GM15510 (cell line): Measurements from ENCODE around the gene ACVR1B.

Source experiments
- POLR2A ChIP-seq: IDR thresholded peaks from 3 replicates; pipeline ENCODE4 v1.6.1; 2011; ENCODE audit warnings: borderline replicate concordance; ENCODE audit not compliant: insufficient read length; ENCODE audit errors: extremely low read depth

ACVR1B gene

DNA sequence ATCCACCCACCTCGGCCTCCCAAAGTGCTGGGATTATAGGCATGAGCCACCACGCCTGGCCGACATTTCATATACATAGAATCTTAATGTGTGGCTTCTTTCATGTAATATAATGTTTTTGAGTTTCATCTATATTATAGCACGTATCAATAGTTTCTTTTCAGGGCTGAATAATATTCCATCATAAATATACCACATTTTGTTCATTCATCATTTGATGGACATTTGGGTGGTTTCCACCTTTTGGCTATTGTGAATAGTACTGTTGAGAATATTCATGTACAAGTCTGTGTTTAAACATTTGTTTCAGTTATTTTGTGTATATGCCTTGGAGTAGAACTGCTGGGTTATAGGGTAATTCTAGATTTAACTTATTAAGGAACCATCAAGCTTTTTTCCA is 12.0 kb downstream of the ACVR1B start:
- TF ChIP-seq POLR2A, result no peak

- no peak for TF ChIP-seq POLR2A
Observed at GRCh38 chr12:51969643-51970042, 18.1 kb downstream of the ACVR1B start.

GRCh38 chr12:51970904-51971646 is 19.6 kb downstream of the ACVR1B start:
- no peak for TF ChIP-seq POLR2A

GRCh38 chr12:51971679-51972421 is 20.4 kb downstream of the ACVR1B start:
- no peak for TF ChIP-seq POLR2A

DNA sequence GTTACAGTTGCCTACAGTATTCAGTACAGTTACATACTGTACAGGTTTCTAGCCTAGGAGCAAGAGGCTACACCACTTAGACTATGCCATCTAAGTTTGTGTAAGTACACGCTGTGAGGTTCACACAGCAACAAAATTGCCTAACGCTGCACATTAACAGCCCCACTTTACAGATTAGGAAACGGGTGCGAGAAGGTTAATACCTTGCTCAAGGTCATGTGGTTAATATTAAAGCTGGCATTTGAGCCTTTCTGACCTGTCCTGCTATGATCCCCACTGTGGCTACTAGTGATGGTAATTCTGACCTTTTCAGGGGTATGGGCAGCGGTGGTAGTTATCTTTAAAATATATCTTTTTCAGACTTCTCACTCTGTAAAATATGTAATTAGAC is 20.9 kb downstream of the ACVR1B start:
- TF ChIP-seq POLR2A, result no peak

- no peak for TF ChIP-seq POLR2A
Observed at GRCh38 chr12:51972849-51973273, 21.4 kb downstream of the ACVR1B start.

DNA sequence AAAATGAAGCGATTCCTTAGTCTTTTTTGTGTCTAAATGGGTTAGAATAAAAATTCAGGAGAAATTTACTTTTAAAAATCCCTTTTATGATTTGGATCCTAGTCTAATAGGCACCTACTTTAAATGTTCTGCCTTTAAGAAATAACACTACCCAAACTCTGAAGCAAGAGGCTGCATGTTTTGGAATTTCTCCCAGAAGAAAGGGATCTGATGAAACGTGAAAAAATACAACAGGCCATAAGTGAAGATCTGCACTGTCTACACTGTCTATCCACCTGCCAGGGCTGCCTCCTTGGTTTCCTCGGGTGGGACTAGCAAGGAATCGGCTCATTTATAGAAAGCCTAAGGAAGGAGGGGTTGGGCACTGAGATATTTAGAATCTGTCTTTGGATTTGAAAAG is 22.1 kb downstream of the ACVR1B start:
- TF ChIP-seq POLR2A, result no peak

DNA sequence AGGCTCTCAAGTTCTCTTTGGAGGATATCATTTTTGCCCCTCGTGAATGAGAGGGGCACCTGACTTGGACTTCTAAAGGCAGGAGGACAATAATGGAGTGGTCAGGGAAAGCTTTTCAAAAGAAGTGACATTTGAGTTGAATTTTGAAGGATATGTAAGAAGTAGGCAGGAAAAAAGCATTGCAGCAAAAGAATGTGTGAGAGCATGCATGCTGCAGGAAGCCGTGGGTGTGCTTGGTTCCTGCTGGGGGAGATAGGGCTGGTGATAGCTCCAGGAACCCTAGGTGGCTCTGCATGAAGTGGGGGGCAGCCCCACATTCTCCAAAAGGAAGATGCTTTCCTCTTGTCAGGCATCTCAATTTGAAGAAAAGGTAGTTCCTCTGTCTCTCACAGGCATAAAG is 23.1 kb downstream of the ACVR1B start:
- TF ChIP-seq POLR2A, result no peak

DNA sequence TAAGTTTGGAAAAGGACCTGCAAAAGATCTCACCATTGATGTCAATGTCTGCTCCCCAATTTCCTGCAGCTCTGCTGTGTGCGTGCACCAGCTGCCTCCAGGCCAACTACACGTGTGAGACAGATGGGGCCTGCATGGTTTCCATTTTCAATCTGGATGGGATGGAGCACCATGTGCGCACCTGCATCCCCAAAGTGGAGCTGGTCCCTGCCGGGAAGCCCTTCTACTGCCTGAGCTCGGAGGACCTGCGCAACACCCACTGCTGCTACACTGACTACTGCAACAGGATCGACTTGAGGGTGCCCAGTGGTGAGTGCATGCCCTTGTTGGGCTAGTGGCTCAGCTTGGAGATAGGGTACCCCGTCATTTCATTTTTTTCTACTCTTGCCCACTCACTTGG is 23.7 kb downstream of the ACVR1B start:
- TF ChIP-seq POLR2A, result no peak

DNA sequence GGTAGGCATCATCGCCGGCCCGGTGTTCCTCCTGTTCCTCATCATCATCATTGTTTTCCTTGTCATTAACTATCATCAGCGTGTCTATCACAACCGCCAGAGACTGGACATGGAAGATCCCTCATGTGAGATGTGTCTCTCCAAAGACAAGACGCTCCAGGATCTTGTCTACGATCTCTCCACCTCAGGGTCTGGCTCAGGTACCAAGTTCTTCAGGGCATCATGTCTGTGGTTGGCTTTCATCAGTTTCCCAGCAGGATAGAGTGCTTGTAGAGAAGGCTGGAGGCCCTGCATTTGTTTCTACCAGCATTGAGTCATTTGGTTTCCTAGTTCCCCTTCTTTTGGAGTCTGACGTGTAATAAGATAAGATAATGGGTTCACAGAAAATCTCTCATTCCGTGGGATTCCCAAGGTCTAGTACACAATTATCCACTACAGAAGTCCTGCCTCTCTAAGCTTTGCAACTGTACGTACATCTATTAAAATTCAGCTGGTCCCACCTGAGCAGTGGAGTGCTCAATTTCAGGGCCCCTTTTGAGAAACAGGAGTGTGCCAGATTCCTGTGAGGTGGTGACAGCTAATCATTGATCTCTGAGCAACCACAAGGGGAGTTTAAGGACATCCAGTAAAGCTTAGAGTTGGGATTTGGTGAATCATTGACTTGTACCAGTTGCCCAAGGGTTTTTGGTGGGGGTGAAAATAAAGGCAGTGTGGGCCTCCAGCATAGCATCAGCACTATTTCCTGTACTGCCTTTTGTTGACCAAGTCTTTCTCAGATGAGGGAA is 25.1 kb downstream of the ACVR1B start:
- TF ChIP-seq POLR2A, result no peak

- TF ChIP-seq POLR2A, result no peak
Observed at GRCh38 chr12:51977320-51977753, 25.8 kb downstream of the ACVR1B start.

DNA sequence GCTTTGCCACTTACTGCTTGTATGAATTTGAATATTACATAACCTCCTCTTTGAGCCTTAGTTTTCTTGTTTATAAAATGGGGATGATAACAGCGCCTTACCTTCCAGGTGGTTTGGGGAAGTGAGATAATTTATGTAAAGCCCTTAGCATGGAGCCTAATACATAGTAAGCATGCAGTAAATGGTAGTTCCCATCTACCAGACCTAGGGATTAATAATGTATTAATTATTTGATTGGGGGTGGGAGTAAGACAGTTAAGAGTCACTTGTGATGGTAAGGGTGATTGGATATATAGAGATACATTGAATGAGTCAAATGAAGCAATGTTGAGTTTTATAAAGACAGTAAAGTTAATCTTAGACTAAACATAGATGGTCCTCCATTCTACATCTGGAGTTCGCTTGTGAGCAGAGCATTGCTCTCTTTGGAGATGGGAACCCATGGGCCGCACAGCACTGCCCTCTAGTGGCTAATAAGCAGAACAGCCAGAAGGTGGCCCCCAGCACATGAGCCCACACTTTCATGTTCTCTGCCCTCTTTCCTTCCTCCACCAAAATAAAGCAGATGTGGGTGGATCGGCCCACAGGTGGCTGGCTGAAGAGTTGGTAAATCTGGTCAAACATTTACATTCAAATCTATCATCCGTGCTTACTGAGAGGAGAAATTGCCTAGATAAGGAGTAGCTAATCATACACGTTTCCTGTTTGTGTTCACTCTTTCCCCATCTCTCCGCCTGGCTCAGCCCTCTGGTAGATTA is 28.7 kb downstream of the ACVR1B start:
- no peak for TF ChIP-seq POLR2A

GRCh38 chr12:51980809-51981127 is 29.3 kb downstream of the ACVR1B start:
- no peak for TF ChIP-seq POLR2A

- TF ChIP-seq POLR2A, result no peak
Observed at GRCh38 chr12:51984657-51985056, 33.2 kb downstream of the ACVR1B start.

DNA sequence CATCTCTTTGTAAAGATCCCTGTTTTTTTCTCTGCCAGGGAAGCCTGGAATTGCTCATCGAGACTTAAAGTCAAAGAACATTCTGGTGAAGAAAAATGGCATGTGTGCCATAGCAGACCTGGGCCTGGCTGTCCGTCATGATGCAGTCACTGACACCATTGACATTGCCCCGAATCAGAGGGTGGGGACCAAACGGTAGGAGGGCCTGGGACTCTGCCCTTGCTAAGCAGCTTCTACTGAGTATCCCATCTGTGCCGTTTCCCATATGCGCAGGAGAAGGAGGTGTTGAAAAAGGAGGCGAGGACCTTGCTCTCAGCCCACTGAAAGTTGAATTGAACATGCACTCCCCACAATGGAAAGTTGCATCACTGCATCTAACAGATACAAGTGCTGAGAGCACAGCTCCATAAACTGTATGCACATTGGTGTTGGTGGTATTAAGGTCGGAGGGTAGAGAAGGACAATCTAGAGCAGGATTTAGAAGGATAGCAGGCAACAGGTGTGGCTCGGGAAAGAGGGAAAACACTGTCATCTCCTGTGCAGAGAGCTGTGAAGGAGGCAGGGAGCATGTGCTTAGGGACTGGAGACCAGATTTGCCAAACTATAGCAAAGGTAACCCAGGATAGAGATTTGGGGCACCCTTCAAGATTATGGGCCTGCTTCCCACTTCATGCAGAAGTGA is 33.8 kb downstream of the ACVR1B start:
- TF ChIP-seq POLR2A, result no peak

- TF ChIP-seq POLR2A, result no peak
Observed at GRCh38 chr12:51986834-51987233, 35.3 kb downstream of the ACVR1B start.
